Left cardiac atrium (tissue), 4 donors: ENCODE data around the gene ACTN4. TPM values are rescaled to one million over a fixed set of nuclear protein-coding genes. Genes with fewer than 3 reads are reported as not detected.

Experiments
- ATAC-seq, 2 donors: fragments of 200-7000 bp; cut with Tn5 transposase; one replicate each; pipeline ENCODE4 v1.9.1; 2020; ENCODE audit warnings: mild to moderate bottlenecking in 2 of 2, moderate library complexity in 2 of 2
- DNase-seq: peaks from one replicate; pipeline ENCODE4 v3.0.0-alpha.2; 2020
- intact Hi-C, 2 donors: fragments of 100-400 bp; cut with DNase I; formaldehyde crosslinking; loops; one replicate each; pipeline versions ENCODE4 v1.14.1 to v1.15.1; 2022 to 2023
- total RNA-seq, 2 donors: library from RNA; stranded (reverse); fragmentation: NEBNext Ultra II Directional; extraction: Animal tissue kit (Norgen Biotek cat#: 25700); gene quantifications; one replicate each; pipeline ENCODE4 v1.2.1, GENCODE V29; 2021
- donor health status: DM: no; HTN: yes; CAD: no.
- donor health status: DM: no; HTN: yes; CAD: no; lungs with severe emphysema.
- donor health status: DM: yes; HTN: yes; CAD: no.
- donor health status: Dilated cardiomyopathy.

ACTN4 gene
- total RNA-seq, 2 donors from 2014 or later = 160 to 333 TPM

DNA sequence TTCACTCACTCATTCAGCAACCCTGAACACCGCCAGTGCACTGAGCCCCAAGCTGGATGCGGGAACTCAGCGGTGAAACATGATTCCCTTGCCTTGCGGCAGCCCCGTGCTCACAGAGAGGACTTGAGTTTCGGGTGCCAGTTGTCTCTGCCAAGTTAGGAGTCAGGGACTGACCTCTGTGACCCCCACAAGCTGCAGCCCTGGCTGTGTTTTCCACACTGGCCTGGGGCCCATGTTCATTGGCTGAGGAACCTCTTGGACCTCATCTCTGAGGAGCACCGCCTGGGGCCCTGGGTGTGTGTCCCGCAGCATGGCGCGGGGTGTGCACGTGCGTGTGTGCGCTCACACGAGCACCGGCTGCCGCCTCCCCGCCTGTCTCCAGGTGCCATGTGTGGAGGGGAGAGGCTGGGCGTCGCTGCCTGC is 65.8 kb downstream of the ACTN4 start:
- peak; percentile 81 for DNase-seq
- ATAC-seq = peak; percentile 37 to 67
- intact Hi-C loops = no loop called here

DNA sequence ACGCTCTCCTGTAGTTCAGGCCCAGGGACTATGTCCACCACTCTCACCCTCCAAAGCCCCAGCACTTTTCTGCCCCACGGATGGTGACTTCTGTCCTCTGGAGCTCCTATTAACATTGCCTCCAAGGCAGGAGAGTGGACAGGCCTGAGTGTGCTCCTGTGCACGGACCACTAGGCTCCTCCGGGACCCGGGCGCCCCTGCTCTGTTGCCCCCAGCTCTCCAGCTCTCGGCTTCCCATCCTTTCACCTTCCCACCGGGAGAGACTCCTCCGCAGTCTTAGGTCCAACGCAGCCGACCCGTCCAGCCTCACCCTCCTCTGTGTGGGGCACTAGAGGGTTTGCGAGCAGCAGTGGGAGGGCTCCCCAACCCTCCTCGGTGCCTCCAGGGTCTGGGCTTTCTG is 66.4 kb downstream of the ACTN4 start:
- intact Hi-C loops = no loop called here
- no peak for ATAC-seq

DNA sequence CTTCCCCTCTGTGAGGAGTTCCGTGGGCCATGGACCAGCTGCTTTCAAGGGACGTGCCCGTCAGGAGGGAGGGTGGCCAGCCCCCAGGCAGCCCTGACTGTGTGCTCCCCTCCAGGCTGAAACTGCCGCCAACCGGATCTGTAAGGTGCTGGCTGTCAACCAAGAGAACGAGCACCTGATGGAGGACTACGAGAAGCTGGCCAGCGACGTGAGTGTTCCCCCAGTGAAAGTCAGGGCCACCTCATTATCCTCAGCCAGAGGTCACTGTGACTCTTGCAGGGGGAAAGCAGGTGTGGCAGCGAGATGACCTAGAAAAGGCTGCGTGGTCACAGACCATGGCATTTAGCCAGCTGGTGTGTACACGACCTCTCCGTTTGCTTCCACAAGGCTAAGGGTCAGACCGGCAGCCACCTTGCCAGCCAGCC is 66.9 kb downstream of the ACTN4 start:
- intact Hi-C loops = no loop called here
- ATAC-seq (no peak), DNase-seq (no peak)

More for the DNA sequence above, 66.4 kb downstream of the ACTN4 start:
- no peak for DNase-seq

DNA sequence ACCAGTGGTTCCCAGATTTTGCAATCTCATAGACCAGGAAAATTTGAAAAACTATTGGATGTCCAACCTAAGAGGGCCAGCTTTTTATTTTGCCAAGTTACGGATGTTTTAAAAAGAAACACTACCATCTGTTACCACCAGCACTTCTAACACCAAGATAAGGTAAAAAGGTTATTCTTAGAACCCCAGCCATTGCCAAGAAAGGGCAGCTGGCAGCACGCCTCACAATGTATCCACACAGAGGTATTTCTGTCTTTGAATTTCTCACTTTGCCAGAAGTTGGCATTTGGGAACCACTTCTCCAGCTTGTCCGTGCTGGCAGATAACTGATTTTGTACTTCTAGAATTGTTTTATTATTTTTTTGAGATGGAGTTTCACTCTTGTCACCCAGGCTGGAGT is 68.1 kb downstream of the ACTN4 start:
- DNase-seq (peak; percentile 69), ATAC-seq (peak in 1 of 2 donors; percentile 5)
- intact Hi-C loops = no loop called here

DNA sequence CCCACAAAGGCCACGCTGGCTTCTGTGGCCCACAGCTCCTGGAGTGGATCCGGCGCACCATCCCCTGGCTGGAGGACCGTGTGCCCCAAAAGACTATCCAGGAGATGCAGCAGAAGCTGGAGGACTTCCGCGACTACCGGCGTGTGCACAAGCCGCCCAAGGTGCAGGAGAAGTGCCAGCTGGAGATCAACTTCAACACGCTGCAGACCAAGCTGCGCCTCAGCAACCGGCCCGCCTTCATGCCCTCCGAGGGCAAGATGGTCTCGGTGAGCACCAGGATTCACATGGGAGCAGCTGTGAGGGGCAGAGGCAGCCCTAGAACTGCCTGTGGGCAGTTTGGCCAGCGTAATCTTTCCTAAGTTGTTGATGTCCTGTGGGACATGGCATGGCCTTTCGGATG is 69.6 kb downstream of the ACTN4 start:
- no peak for ATAC-seq
- intact Hi-C loops = no loop called here
- no peak for DNase-seq

DNA sequence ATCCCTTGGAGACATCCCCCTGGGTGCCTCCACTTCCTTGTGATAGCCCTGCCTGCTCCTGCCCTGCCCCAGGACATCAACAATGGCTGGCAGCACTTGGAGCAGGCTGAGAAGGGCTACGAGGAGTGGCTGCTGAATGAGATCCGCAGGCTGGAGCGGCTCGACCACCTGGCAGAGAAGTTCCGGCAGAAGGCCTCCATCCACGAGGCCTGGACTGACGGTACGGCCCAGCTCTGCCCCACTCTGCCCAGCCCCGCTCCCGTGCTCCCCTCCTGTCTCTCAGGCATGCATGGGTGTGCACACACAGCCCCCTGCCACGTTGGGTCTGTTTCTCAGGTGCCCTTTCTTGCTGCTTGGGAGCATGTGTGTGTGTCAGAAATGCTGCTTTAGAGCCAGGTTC is 70.4 kb downstream of the ACTN4 start:
- no peak for DNase-seq
- intact Hi-C loops = no loop called here
- no peak for ATAC-seq

DNA sequence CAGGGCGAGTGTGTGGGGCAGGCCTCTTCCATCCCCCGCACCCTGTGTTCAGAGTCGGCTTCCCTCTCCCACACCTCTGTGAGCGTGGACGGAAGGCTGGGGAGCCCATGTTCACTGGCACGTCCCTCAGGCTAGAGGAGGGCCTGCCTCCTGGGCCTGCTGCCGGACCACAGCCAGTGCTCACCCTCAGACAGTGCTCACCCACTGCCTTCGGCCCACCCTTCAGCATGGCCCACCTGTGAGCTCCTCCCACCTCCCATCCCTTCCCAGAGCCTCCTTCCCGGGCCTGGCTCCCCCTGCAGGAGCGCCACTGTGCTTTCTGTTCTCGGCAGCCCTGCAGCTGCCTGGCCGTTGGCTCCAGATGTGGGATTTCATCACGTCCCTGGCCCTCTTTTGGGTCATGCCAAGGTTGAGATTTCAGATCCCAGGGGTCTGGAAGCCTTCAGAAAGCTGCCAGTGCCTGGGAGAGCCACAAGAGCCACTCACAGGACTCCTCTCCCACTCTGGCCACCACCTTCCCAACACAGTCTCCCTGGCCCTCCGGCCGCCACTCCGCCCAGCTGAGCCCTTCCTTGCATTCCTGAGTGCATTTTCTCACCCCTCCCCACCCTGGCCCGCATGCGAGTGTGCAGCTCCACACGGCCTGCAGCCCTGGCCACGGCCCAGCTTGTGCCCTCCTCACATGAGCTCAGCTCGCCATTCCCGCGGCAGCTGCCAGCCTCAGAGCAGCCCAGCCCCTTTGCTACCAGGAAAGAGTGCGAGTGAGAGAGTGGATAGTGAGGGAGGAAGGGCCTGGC is 71.5 kb downstream of the ACTN4 start:
- DNase-seq (peak; percentile 68), ATAC-seq (peak; percentile 33 to 61)
- intact Hi-C loops = no loop called here

DNA sequence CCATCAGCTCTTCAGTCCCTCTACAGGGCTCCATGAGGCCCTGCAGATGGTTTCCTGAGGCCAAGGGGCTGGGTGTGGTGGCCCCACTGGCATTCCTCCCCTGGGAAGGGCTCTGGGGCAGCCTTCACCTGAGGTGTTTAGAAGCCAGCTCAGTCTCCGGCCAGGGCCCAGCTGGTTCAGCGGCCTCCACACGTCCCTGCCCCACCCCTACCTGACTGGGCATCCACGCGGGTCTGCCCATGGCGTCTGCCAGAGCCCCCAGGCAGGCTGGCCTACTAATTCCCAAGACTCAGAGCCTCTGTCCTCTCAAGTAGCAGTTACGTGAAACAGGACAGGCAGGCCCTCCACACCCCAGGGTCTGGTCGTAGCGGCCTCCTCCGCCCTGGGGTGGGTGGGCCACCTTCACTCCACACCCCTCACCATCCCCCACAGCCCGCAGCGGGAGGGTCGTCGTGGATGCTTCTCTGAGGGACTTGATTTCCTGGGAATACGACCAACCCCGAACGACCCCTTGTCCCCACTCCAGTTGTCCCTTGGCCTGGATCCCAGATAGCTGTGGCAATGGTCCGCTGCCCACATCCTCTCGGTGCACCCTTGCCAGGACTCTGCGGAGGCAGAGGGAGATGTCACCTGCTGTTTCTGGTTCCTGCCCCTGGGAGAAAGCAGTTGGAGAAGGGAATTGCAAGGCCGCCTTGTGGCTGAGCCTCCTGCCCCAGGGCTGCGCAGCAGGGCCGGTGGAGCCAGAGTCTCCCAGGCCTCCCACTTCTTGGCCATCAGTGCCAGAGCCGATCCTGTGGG is 72.5 kb downstream of the ACTN4 start:
- intact Hi-C loops = no loop called here
- DNase-seq (no peak), ATAC-seq (peak; percentile 3 to 33)

DNA sequence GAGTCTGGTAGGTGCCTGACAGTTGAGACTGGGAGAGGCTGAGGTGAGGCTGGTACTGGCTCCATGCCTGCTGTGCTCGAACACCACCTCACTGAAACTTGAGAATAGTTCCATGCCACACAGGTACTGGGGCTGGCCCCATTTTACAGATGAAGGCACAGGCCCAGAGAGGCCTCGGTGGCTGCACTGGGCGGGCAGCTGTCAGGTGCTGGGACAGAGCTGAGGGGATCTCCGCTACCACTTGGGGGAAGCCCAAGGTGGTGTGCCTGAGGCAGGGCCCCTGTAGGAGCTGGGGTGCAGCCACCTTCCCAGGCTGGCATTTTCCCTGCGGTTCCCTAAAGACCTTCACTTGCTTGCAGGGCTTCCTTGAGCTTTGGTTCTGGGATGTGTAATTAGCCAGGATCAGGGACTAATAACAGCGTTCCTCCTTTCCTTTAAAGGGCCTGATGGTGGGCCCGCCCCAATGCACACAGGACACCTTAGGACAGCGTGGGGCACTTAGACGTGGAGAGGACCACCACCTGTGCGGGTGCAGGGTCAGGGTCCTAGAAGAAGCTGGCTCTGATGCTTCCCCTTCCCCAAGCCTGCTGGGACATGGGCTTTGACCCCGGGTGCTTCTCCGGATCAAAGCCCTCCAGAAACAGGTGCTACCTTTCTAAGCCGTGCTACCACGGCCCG is 73.2 kb downstream of the ACTN4 start:
- ATAC-seq (no peak), DNase-seq (no peak)
- intact Hi-C loops = no loop called here

DNA sequence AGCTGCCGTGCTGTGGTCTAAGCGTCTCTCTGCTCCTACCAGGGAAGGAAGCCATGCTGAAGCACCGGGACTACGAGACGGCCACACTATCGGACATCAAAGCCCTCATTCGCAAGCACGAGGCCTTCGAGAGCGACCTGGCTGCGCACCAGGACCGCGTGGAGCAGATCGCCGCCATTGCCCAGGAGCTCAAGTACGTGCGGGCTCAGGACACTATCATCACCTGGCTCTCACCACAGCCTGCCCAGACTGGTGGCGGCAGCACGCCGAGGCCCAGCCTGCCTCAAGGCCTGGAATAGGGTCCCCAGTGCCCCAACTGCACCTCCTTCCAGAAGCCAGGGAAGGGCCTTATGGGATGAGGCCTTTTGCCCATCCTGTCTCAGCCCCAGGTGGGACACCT is 74.0 kb downstream of the ACTN4 start:
- intact Hi-C loops = no loop called here
- no peak for ATAC-seq
- no peak for DNase-seq

DNA sequence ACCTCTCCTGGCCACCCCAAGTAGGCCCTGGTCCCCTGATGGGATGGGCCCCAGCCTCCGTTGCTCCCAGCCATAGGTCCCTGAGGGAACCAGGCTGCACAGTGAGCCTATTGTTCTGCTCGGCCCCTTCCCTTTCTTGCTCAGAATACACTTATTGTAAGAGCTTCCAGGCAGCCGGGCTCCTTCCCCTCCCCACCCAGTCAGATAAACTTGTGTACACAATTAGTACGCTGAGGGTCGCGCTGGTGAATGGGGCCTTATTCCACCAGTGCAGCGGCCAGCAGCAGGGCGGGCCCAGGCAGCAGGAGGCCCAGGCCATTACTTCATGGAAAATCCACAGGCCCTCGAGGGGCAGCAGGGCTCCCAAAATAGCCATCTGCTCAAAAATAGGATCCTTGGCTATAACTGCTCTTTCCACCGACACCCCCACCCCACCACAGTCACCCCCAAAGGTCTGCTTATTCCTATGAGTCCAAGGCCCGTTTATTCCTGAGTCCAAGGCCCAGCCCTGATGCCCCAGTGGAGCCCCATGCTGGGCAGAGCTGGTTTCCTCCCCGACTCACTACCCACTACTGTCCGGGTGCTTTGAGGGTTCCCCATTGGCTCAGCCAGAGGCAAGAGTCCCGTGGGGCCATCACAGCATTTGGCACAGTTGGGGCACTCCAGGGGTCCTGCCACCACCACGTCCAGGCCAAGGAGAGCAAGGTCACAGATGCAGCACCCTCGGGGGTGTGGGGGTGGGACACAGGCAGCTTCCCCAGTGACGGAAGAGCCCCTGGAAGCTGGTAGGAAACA is 74.7 kb downstream of the ACTN4 start:
- intact Hi-C loops = no loop called here
- DNase-seq = peak; percentile 82
- ATAC-seq = peak; percentile 19 to 31

DNA sequence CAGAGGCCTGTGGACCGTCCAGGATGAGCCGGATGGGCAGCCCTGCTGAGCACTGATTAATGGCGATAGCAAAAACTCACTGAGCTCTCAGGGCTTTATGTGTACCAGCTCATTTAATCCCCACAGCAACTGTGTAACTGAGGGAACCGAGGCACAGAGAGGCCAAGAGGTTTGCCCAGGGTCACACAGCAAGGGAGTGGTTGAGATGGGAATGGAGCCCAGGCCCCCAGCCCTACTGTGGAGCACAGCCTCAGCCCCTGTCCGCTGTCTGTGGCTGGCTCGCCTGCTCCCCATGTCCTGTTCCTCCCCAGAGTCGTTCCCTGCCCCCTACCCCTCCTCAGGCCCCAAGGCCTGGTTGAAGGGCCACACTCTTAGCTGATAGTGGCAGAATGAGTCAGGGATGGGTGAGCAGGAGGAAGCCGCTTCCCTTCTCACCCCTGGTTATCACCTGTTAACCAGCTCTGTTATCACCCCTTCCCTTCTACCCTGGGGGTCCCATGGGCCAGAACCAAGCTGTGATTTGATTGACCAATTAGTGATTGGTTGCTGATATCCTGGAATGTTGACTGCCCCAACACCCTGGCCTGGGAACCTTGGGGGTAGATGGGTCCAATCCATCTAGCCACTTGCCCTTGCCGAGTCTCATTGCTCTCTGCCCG is 75.6 kb downstream of the ACTN4 start:
- DNase-seq = no peak
- no peak for ATAC-seq
- intact Hi-C loops = no loop called here

DNA sequence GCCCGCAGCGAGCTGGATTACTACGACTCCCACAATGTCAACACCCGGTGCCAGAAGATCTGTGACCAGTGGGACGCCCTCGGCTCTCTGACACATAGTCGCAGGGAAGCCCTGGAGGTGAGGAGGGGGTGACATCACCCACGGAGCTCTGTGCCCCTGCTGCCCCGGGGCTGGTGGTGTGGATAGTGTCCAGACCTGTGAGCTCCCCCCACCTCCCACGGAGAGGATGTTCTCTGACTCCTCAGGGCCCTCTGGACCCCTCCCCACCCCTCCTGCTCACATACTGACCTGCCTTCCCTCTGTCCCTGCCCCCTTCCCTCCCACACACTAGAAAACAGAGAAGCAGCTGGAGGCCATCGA is 76.1 kb downstream of the ACTN4 start:
- DNase-seq = no peak
- ATAC-seq = no peak
- intact Hi-C loops = no loop called here

DNA sequence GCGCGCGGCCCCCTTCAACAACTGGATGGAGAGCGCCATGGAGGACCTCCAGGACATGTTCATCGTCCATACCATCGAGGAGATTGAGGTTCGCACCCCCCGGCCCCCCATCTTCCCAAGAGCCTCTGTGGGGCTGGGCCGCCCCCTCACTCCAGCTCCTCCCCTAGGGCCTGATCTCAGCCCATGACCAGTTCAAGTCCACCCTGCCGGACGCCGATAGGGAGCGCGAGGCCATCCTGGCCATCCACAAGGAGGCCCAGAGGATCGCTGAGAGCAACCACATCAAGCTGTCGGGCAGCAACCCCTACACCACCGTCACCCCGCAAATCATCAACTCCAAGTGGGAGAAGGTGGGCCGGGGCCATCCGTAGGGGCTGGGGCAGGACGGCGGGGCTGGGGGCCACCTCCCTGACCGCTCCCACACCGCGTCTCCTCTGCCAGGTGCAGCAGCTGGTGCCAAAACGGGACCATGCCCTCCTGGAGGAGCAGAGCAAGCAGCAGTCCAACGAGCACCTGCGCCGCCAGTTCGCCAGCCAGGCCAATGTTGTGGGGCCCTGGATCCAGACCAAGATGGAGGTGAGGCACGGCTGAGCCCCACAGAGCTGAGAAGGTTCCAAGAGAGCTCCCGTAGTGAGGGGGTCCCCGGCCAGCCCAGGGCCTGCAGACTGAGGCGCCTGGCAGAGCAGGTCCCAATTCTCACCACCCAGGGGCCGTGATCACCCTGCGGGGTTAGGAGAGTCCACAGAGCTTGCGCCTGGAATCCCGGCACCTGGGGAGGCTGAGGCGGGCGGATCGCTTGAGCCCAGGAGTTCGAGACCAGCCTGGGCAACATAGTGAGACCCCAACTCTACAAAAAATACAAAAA is 76.8 kb downstream of the ACTN4 start:
- intact Hi-C loops = no loop called here
- no peak for ATAC-seq

DNA sequence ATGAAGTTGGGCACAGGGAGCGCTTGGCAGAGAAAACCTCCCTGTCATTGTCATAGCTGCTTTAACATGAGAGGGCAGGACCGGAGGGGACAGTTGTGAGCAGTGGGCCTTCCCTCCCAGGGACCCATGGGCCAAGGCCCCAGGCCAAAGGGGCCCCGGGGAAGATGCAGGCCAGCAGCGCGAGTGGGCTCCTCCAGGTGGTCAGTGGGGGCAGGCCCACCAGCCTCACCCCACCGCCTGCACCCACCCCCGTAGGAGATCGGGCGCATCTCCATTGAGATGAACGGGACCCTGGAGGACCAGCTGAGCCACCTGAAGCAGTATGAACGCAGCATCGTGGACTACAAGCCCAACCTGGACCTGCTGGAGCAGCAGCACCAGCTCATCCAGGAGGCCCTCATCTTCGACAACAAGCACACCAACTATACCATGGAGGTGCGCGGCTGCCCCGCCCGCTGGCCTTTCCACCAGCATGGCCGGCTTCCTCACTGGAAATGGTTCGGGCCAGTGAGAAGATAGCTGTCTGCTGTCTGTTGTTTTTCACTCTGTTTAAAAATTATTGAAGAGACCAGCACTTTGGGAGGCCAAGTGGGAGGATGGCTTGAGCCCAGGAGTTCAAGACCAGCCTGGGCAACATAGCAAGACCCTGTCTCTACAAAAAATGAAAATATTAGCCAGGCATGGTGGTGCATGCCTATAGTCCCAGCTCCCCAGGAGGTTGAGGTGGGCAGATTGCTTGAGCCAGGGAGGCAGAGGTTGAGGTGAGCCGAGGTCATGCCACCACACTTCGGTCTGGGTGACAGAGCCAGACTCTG is 78.2 kb downstream of the ACTN4 start:
- intact Hi-C loops = no loop called here
- DNase-seq (no peak), ATAC-seq (no peak)

More for the DNA sequence above, 76.8 kb downstream of the ACTN4 start:
- DNase-seq = no peak

DNA sequence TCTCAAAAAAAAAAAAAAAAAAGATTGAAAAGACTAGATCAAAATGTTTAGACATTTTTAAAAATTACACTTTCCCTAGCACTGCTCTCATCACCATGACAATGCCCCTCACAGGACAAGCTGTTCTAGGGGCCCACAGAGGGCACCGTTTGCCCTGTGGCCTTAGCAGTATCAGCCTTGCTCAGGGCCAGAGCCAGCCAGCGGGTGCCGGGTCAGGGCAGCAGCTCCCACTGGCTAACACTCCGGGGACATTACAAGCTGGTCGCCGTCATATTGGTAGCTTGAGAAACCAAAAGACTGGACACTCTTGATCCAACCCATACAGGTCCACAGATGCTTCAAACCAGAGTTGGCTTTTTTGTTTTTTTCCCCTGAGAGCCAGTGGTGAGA is 78.8 kb downstream of the ACTN4 start:
- DNase-seq (no peak), ATAC-seq (no peak)
- intact Hi-C loops = no loop called here

DNA sequence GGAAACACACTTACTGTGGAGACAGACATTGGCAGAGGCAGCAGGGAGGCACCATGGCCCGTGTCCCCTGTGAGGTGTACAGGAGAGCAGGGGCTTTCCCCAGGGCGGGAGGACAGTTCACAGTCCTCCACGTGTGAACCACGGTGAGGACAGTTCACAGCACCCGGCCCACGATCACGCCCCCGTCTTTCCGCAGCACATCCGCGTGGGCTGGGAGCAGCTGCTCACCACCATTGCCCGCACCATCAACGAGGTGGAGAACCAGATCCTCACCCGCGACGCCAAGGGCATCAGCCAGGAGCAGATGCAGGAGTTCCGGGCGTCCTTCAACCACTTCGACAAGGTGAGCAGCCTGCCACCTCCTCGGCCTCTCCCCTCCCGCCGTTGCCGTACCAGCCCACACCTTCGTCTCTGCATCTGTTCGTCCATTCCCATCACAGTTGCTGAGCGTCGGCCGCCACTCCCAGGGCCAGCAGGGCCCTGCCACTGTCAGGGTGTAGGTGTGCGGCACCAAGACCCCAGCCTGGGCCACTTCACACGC is 79.4 kb downstream of the ACTN4 start:
- ATAC-seq = no peak
- intact Hi-C loops = no loop called here
- no peak for DNase-seq
